Left ventricle myocardium inferior (tissue), 1 donor: ENCODE data around the gene WDR62. TPM values are rescaled to one million over a fixed set of nuclear protein-coding genes. Genes with fewer than 3 reads are reported as not detected.

Source experiments
- DNase-seq: peaks from one replicate; pipeline ENCODE4 v3.0.0-alpha.2; 2020
- H3K27ac ChIP-seq: fragments of 200-600 bp; replicated peaks from 2 replicates; pipeline ENCODE4 v1.8.0; 2021
- H3K27me3 ChIP-seq: fragments of 200-600 bp; 2 replicates; pipeline ENCODE4 v1.8.0; 2021; ENCODE audit warnings: low read depth
- H3K36me3 ChIP-seq: fragments of 200-600 bp; 2 replicates; pipeline ENCODE4 v1.8.0; 2021
- H3K4me1 ChIP-seq: fragments of 200-600 bp; 2 replicates; pipeline ENCODE4 v1.8.0; 2021
- H3K4me3 ChIP-seq: fragments of 200-600 bp; 2 replicates; pipeline ENCODE4 v1.8.0; 2021; ENCODE audit warnings: mild to moderate bottlenecking, moderate library complexity
- H3K9me3 ChIP-seq: fragments of 200-600 bp; replicated peaks from 2 replicates; pipeline ENCODE4 v1.8.0; 2021
- intact Hi-C: fragments of 100-400 bp; cut with micrococcal nuclease; formaldehyde crosslinking; loops from one replicate; pipeline ENCODE4 v1.11.0; 2022
- total RNA-seq: library from RNA; stranded (reverse); fragmentation: NEBNext Ultra II Directional; extraction: Animal tissue kit (Norgen Biotek cat#: 25700); gene quantifications from one replicate; pipeline ENCODE4 v1.2.1, GENCODE V29; 2021
- TF ChIP-seq, protein P1 (sequence below): fragments of 200-600 bp; IDR thresholded peaks from 2 replicates; pipeline ENCODE4 v1.8.0; 2021; ENCODE audit warnings: antibody characterized with exemption, mild to moderate bottlenecking, borderline replicate concordance
- donor health status: DM: no; HTN: yes; CAD: no; lungs with severe emphysema.

Gene WDR62
- total RNA-seq, 1 donor from 2014 or later, result 17.7 TPM

DNA sequence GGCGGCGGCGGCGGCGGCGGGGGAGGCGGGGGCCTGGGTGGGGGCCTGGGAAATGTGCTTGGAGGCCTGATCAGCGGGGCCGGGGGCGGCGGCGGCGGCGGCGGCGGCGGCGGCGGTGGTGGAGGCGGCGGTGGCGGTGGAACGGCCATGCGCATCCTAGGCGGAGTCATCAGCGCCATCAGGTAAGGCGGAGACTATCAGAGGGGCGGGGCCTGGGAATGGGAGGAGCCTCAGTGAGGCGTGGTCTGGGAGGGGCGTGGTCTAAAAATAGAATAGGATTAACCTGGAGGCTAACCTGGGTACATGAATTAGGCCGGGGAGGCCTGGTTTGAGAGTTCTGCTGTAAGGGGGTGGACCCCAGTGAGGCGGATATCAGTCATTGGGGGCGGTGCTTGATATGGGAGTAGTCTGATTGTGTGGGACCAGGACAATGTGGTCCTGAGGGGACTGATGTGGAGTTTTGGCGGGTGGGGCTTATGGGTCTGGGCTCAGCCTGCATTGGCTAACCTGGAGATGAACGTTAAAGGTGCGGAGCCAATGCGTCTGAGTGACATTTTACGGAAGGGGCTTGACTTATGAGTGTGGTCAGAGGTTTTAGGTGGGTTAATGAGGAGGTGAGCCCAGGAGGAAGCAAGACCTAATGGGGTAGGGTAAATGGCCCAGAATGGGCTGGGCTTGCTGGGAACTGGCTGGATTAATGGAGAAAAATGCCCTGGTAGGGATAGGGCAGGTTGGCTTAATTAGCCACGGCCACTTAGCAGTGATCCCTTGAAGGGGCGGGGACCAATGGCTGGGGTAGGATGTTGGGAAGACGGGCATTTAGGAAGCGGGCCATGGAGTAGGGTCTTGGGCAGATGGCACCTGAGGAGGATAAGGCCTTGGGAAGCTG lies 86.6 kb downstream of the WDR62 start:
- intact Hi-C loops, result no loop called here
- peak; percentile 88 for DNase-seq
- no peaks in the 10 kb centered on the region for H3K27me3 ChIP-seq
- no peaks in the 10 kb centered on the region for H3K9me3 ChIP-seq
- H3K4me1 ChIP-seq, result peaks cover 38% of the 10 kb centered on the region
- peaks cover 46% of the 10 kb centered on the region for H3K36me3 ChIP-seq
- peak overlapping the region; percentile 86 for H3K4me3 ChIP-seq
- H3K27ac ChIP-seq, result peak overlapping the region; percentile 98
- TF ChIP-seq, protein P1, sequence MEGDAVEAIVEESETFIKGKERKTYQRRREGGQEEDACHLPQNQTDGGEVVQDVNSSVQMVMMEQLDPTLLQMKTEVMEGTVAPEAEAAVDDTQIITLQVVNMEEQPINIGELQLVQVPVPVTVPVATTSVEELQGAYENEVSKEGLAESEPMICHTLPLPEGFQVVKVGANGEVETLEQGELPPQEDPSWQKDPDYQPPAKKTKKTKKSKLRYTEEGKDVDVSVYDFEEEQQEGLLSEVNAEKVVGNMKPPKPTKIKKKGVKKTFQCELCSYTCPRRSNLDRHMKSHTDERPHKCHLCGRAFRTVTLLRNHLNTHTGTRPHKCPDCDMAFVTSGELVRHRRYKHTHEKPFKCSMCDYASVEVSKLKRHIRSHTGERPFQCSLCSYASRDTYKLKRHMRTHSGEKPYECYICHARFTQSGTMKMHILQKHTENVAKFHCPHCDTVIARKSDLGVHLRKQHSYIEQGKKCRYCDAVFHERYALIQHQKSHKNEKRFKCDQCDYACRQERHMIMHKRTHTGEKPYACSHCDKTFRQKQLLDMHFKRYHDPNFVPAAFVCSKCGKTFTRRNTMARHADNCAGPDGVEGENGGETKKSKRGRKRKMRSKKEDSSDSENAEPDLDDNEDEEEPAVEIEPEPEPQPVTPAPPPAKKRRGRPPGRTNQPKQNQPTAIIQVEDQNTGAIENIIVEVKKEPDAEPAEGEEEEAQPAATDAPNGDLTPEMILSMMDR, result no peak

DNA sequence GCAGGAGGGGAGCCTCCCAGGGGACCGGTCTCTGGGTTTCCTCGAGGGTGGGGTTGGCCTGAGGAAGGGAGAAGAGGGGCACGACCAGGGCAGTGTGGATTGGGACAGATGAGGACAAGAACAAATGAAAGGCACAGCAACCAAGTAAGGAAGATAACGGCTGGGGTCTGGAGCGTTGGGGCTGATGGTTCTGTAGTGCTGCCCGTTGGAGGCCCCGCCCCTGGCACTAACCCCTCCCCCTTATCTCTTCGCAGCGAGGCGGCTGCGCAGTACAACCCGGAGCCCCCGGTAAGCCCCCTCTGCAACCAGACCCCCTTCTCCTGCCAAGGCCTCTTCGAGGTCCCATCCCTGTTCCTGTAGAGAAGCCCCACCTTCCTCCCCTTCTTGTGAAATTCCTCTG lies 87.3 kb downstream of the WDR62 start:
- Histone ChIP-seq H3K36me3 (peaks cover 54% of the 10 kb centered on the region), H3K9me3 (no peaks in the 10 kb centered on the region), H3K27ac (peak overlapping the region; percentile 98), H3K4me1 (peaks cover 31% of the 10 kb centered on the region), H3K4me3 (peak overlapping the region; percentile 86), H3K27me3 (no peaks in the 10 kb centered on the region)
- DNase-seq, result peak; percentile 21
- intact Hi-C loops, result no loop called here
- TF ChIP-seq, protein P1, result no peak

DNA sequence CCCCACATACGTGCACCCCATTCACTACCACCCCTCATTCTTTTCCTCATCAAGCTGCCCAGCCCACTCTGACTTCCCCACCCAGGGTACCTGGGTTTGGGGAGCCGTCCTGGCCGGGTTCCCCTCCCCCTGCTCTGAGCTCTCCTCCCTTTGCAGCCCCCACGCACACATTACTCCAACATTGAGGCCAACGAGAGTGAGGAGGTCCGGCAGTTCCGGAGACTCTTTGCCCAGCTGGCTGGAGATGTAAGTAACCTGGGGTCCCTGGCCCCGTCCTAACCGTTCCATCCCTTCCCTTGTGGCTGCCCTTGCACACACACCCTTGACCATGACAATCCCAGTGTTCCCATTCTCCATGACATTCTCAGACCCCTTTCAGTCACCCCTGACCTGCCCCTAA lies 87.8 kb downstream of the WDR62 start:
- Histone ChIP-seq H3K27ac (no peak overlapping the region), H3K4me3 (no peak overlapping the region), H3K4me1 (peaks cover 26% of the 10 kb centered on the region), H3K36me3 (peaks cover 58% of the 10 kb centered on the region), H3K27me3 (no peaks in the 10 kb centered on the region), H3K9me3 (no peaks in the 10 kb centered on the region)
- TF ChIP-seq, protein P1, result no peak
- intact Hi-C loops, result no loop called here
- no peak for DNase-seq

DNA sequence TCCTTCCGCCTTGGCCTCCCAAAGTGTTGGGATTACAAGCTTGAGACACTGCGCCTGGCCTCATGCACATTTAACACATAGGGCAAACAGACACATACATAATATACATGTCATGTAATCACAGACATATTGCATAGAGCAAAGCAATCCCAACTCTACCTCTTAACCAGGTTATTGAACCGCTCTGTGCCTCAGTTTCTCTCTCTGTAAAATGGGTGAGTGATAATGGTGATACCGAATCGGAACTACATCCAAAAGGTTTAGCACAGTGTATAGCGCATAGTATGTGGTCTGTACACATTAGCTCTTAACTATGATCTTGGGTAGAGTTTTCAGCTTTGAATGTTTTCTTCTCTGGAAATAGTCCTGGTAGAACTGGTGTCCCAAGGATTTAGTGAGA lies 89.9 kb downstream of the WDR62 start:
- H3K9me3 ChIP-seq, result no peaks in the 10 kb centered on the region
- intact Hi-C loops, result no loop called here
- TF ChIP-seq, protein P1, result no peak
- no peak overlapping the region for H3K27ac ChIP-seq
- H3K4me1 ChIP-seq, result peaks cover 39% of the 10 kb centered on the region
- no peak overlapping the region for H3K4me3 ChIP-seq
- H3K27me3 ChIP-seq, result no peaks in the 10 kb centered on the region
- H3K36me3 ChIP-seq, result peaks cover 80% of the 10 kb centered on the region
- no peak for DNase-seq

DNA sequence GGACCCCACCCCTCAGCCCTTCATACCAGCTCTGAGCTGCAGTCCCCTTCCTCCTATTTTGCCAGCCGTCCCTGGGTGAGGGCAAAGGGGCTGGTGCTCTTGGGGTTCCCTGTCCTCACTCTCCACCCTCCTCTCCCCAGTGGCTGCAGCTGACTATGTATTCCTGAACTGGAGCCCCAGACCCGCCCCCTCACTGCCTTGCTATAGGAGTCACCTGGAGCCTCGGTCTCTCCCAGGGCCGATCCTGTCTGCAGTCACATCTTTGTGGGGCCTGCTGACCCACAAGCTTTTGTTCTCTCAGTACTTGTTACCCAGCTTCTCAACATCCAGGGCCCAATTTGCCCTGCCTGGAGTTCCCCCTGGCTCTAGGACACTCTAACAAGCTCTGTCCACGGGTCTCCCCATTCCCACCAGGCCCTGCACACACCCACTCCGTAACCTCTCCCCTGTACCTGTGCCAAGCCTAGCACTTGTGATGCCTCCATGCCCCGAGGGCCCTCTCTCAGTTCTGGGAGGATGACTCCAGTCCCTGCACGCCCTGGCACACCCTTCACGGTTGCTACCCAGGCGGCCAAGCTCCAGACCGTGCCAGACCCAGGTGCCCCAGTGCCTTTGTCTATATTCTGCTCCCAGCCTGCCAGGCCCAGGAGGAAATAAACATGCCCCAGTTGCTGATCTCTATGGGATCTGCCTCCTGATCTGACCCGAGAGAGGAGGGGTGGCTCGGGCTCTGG lies 95.1 kb downstream of the WDR62 start:
- DNase-seq, result peak; percentile 32
- H3K36me3 ChIP-seq, result peaks cover 61% of the 10 kb centered on the region
- intact Hi-C loops, result no loop called here

More for the DNA sequence above, 95.1 kb downstream of the WDR62 start:
- Histone ChIP-seq H3K4me1 (peaks cover 69% of the 10 kb centered on the region), H3K4me3 (peak overlapping the region; percentile 85), H3K27me3 (no peaks in the 10 kb centered on the region), H3K27ac (peak overlapping the region; percentile 99), H3K9me3 (no peaks in the 10 kb centered on the region)
- TF ChIP-seq, protein P1, result no peak
